ENCODE results near the gene HMGN2. TPM values are rescaled to one million over a fixed set of nuclear protein-coding genes. Genes with fewer than 3 reads are reported as not detected.

Gene HMGN2
- polyA plus RNA-seq (2012; ENCODE audit: missing spikeins): 621 TPM

GRCh38 chr1:26472320-26472900 is at the start of gene HMGN2:
HMGN2 (plus strand) TSS chr1:26472440; CDS start chr1:26472613, 173 bp downstream.
- FAIRE-seq: peak; percentile 86
- DNase-seq (ENCODE audit: insufficient read length): peak; percentile 79
- TF ChIP-seq POLR2AphosphoS5 (IDR thresholded peaks at IDR 0.05; ENCODE audit: low read depth, low read length) (peak; percentile 72), POLR2A (IDR thresholded peaks at IDR 0.05; ENCODE audit: low read depth, low read length) (peak; percentile 80; the same call in 1 of the 2 replicates), TAF1 (IDR thresholded peaks at IDR 0.05; ENCODE audit: borderline replicate concordance, low read depth, low read length) (peak; percentile 43; the same call in 1 of the 2 replicates)

GRCh38 chr1:26429721-26430120 is 42.5 kb upstream of the HMGN2 start:
- DNase-seq (ENCODE audit: insufficient read length) (no peak), FAIRE-seq (no peak)
- no peak for TF ChIP-seq TAF1 (IDR thresholded peaks at IDR 0.05; ENCODE audit: borderline replicate concordance, low read depth, low read length)
- TF ChIP-seq POLR2A (IDR thresholded peaks at IDR 0.05; ENCODE audit: low read depth, low read length): no peak
- TF ChIP-seq POLR2AphosphoS5 (IDR thresholded peaks at IDR 0.05; ENCODE audit: low read depth, low read length): no peak

GRCh38 chr1:26431979-26432695 is 40.1 kb upstream of the HMGN2 start, which contains the start of gene DHDDS:
DHDDS (plus strand) TSS chr1:26432321; CDS start chr1:26432946, 625 bp downstream.
- FAIRE-seq: peak; percentile 99
- TF ChIP-seq TAF1 (IDR thresholded peaks at IDR 0.05; ENCODE audit: borderline replicate concordance, low read depth, low read length) (peak; percentile 71; the same call in 1 of the 2 replicates), POLR2A (IDR thresholded peaks at IDR 0.05; ENCODE audit: low read depth, low read length) (peak; percentile 88), POLR2AphosphoS5 (IDR thresholded peaks at IDR 0.05; ENCODE audit: low read depth, low read length) (peak; percentile 94)

GRCh38 chr1:26432793-26433192 is 39.4 kb upstream of the HMGN2 start:
- no peak for DNase-seq (ENCODE audit: insufficient read length)
- TF ChIP-seq POLR2A (IDR thresholded peaks at IDR 0.05; ENCODE audit: low read depth, low read length) (no peak), TAF1 (IDR thresholded peaks at IDR 0.05; ENCODE audit: borderline replicate concordance, low read depth, low read length) (no peak), POLR2AphosphoS5 (IDR thresholded peaks at IDR 0.05; ENCODE audit: low read depth, low read length) (no peak)
- FAIRE-seq: no peak

More at GRCh38 chr1:26431979-26432695, 40.1 kb upstream of the HMGN2 start, which contains the start of gene DHDDS:
- peak; percentile 93 for DNase-seq (ENCODE audit: insufficient read length)

GRCh38 chr1:26434161-26434752 is 38.0 kb upstream of the HMGN2 start:
- FAIRE-seq (no peak), DNase-seq (ENCODE audit: insufficient read length) (no peak)
- TF ChIP-seq TAF1 (IDR thresholded peaks at IDR 0.05; ENCODE audit: borderline replicate concordance, low read depth, low read length): no peak
- TF ChIP-seq POLR2A (IDR thresholded peaks at IDR 0.05; ENCODE audit: low read depth, low read length): no peak
- TF ChIP-seq POLR2AphosphoS5 (IDR thresholded peaks at IDR 0.05; ENCODE audit: low read depth, low read length): no peak

- DNase-seq (ENCODE audit: insufficient read length) (no peak), FAIRE-seq (peak; percentile 76)
- TF ChIP-seq TAF1 (IDR thresholded peaks at IDR 0.05; ENCODE audit: borderline replicate concordance, low read depth, low read length) (no peak), POLR2A (IDR thresholded peaks at IDR 0.05; ENCODE audit: low read depth, low read length) (no peak), POLR2AphosphoS5 (IDR thresholded peaks at IDR 0.05; ENCODE audit: low read depth, low read length) (no peak)
Observed at GRCh38 chr1:26438041-26438440, 34.2 kb upstream of the HMGN2 start.

GRCh38 chr1:26440259-26440658 is 32.0 kb upstream of the HMGN2 start:
- no peak for FAIRE-seq
- no peak for TF ChIP-seq POLR2A (IDR thresholded peaks at IDR 0.05; ENCODE audit: low read depth, low read length)
- TF ChIP-seq POLR2AphosphoS5 (IDR thresholded peaks at IDR 0.05; ENCODE audit: low read depth, low read length): no peak
- TF ChIP-seq TAF1 (IDR thresholded peaks at IDR 0.05; ENCODE audit: borderline replicate concordance, low read depth, low read length): no peak

GRCh38 chr1:26449868-26450267 is 22.4 kb upstream of the HMGN2 start:
- no peak for DNase-seq (ENCODE audit: insufficient read length)
- no peak for FAIRE-seq
- no peak for TF ChIP-seq POLR2AphosphoS5 (IDR thresholded peaks at IDR 0.05; ENCODE audit: low read depth, low read length)
- no peak for TF ChIP-seq TAF1 (IDR thresholded peaks at IDR 0.05; ENCODE audit: borderline replicate concordance, low read depth, low read length)
- no peak for TF ChIP-seq POLR2A (IDR thresholded peaks at IDR 0.05; ENCODE audit: low read depth, low read length)

More at GRCh38 chr1:26440259-26440658, 32.0 kb upstream of the HMGN2 start:
- no peak for DNase-seq (ENCODE audit: insufficient read length)

GRCh38 chr1:26450908-26451307 is 21.3 kb upstream of the HMGN2 start:
- no peak for FAIRE-seq

GRCh38 chr1:26452459-26453183 is 19.6 kb upstream of the HMGN2 start:
- no peak for DNase-seq (ENCODE audit: insufficient read length)
- FAIRE-seq: no peak
- TF ChIP-seq POLR2A (IDR thresholded peaks at IDR 0.05; ENCODE audit: low read depth, low read length) (no peak), TAF1 (IDR thresholded peaks at IDR 0.05; ENCODE audit: borderline replicate concordance, low read depth, low read length) (no peak), POLR2AphosphoS5 (IDR thresholded peaks at IDR 0.05; ENCODE audit: low read depth, low read length) (no peak)

More at GRCh38 chr1:26450908-26451307, 21.3 kb upstream of the HMGN2 start:
- no peak for DNase-seq (ENCODE audit: insufficient read length)
- TF ChIP-seq POLR2AphosphoS5 (IDR thresholded peaks at IDR 0.05; ENCODE audit: low read depth, low read length) (no peak), TAF1 (IDR thresholded peaks at IDR 0.05; ENCODE audit: borderline replicate concordance, low read depth, low read length) (no peak), POLR2A (IDR thresholded peaks at IDR 0.05; ENCODE audit: low read depth, low read length) (no peak)

GRCh38 chr1:26459148-26459547 is 13.1 kb upstream of the HMGN2 start:
- TF ChIP-seq POLR2A (IDR thresholded peaks at IDR 0.05; ENCODE audit: low read depth, low read length) (no peak), TAF1 (IDR thresholded peaks at IDR 0.05; ENCODE audit: borderline replicate concordance, low read depth, low read length) (no peak), POLR2AphosphoS5 (IDR thresholded peaks at IDR 0.05; ENCODE audit: low read depth, low read length) (no peak)
- DNase-seq (ENCODE audit: insufficient read length): no peak
- FAIRE-seq: no peak
